Measurements from ENCODE around the gene ABCC1.

The ABCC1 gene

GRCh38 chr16:16003719-16004313 lies 54.4 kb downstream of the ABCC1 start:
- DNase-seq (ENCODE audit: insufficient read length, low spot score) = no peak
- no peak for TF ChIP-seq CTCF (IDR thresholded peaks at IDR 0.05; ENCODE audit: insufficient read depth, missing control alignments)
- no peak for FAIRE-seq

- no peak for TF ChIP-seq CTCF (IDR thresholded peaks at IDR 0.05; ENCODE audit: insufficient read depth, missing control alignments)
- DNase-seq (ENCODE audit: insufficient read length, low spot score) (no peak), FAIRE-seq (no peak)
Observed at GRCh38 chr16:16004314-16004749, 54.9 kb downstream of the ABCC1 start.

GRCh38 chr16:16005721-16006120 lies 56.3 kb downstream of the ABCC1 start:
- no peak for FAIRE-seq
- TF ChIP-seq CTCF (IDR thresholded peaks at IDR 0.05; ENCODE audit: insufficient read depth, missing control alignments) = no peak
- no peak for DNase-seq (ENCODE audit: insufficient read length, low spot score)

- no peak for DNase-seq (ENCODE audit: insufficient read length, low spot score)
- no peak for FAIRE-seq
- TF ChIP-seq CTCF (IDR thresholded peaks at IDR 0.05; ENCODE audit: insufficient read depth, missing control alignments) = no peak
Observed at GRCh38 chr16:16006650-16007049, 57.2 kb downstream of the ABCC1 start.

GRCh38 chr16:16007743-16008111 lies 58.3 kb downstream of the ABCC1 start:
- TF ChIP-seq CTCF (IDR thresholded peaks at IDR 0.05; ENCODE audit: insufficient read depth, missing control alignments) = no peak
- no peak for FAIRE-seq
- DNase-seq (ENCODE audit: insufficient read length, low spot score) = no peak

- no peak for FAIRE-seq
- no peak for DNase-seq (ENCODE audit: insufficient read length, low spot score)
- TF ChIP-seq CTCF (IDR thresholded peaks at IDR 0.05; ENCODE audit: insufficient read depth, missing control alignments) = no peak
Observed at GRCh38 chr16:16008666-16009065, 59.2 kb downstream of the ABCC1 start.

GRCh38 chr16:16009401-16009800 lies 60.0 kb downstream of the ABCC1 start:
- no peak for DNase-seq (ENCODE audit: insufficient read length, low spot score)
- FAIRE-seq = no peak
- no peak for TF ChIP-seq CTCF (IDR thresholded peaks at IDR 0.05; ENCODE audit: insufficient read depth, missing control alignments)
